Heart right ventricle (tissue), 16 donors: ENCODE results near the gene AP2A2. TPM values are rescaled to one million over a fixed set of nuclear protein-coding genes. Genes with fewer than 3 reads are reported as not detected.

Experiments
- ATAC-seq, 8 donors: fragments of 200-7000 bp; cut with Tn5 transposase; one replicate each; pipeline ENCODE4 v1.9.1; 2020; ENCODE audit warnings: mild to moderate bottlenecking in 8 of 8, moderate library complexity in 8 of 8, moderate number of reproducible peaks in 1 of 8
- DNase-seq, 2 donors: peaks; one replicate each; pipeline ENCODE4 v3.0.0-alpha.2; 2020
- H3K27ac ChIP-seq, 10 donors: fragments of 200-600 bp; sonication (generic) in 2 of 10; one replicate each; pipeline versions ENCODE4 v1.5.0 to v1.8.0; 2020 to 2022; ENCODE audit warnings: mild to moderate bottlenecking in 3 of 10
- H3K27me3 ChIP-seq, 7 donors: fragments of 200-600 bp; one replicate each; pipeline ENCODE4 v1.8.0; 2021 to 2022; ENCODE audit warnings: mild to moderate bottlenecking in 2 of 7
- H3K36me3 ChIP-seq, 9 donors: fragments of 200-600 bp; sonication (generic) in 1 of 9; one replicate each; pipeline versions ENCODE4 v1.5.0 to v1.8.0; 2020 to 2022; ENCODE audit warnings: mild to moderate bottlenecking in 2 of 9
- H3K4me1 ChIP-seq, 9 donors: fragments of 200-600 bp; sonication (generic) in 1 of 9; one replicate each; pipeline versions ENCODE4 v1.5.0 to v1.8.0; 2020 to 2022; ENCODE audit warnings: mild to moderate bottlenecking in 4 of 9
- H3K4me3 ChIP-seq, 10 donors: fragments of 200-600 bp; sonication (generic) in 2 of 10; one replicate each; pipeline versions ENCODE4 v1.5.0 to v1.8.0; 2020 to 2022; ENCODE audit warnings: mild to moderate bottlenecking in 7 of 10, moderate library complexity in 2 of 10
- H3K9me3 ChIP-seq, 11 donors: fragments of 200-600 bp in 10 of 11; sonication (generic) in 2 of 11; one replicate each; pipeline versions ENCODE4 v1.5.0 to v1.8.0; 2013 to 2022; ENCODE audit warnings: mild to moderate bottlenecking in 2 of 11, control low read depth in 1 of 11, moderate library complexity in 1 of 11
- CTCF ChIP-seq, 9 donors: fragments of 200-600 bp; sonication (generic) in 2 of 9; IDR thresholded peaks; one replicate each; pipeline versions ENCODE4 v1.5.0 to v1.8.0; 2021 to 2022; ENCODE audit warnings: antibody characterized with exemption in 9 of 9, mild to moderate bottlenecking in 5 of 9, moderate library complexity in 1 of 9
- WGBS, 2 donors: extraction: QIAGEN DNeasy Blood & Tissue Kit; methylation state at CpG; one replicate each; pipeline ENCODE4 v1.1.7; 2013; ENCODE audit warnings: inconsistent platforms in 1 of 2; 5-methylcytosine and 5-hydroxymethylcytosine counted together
- intact Hi-C, 10 donors: fragments of 100-400 bp; cut with DNase I; formaldehyde crosslinking; loops; one replicate each; pipeline versions ENCODE4 v1.11.1 to v1.14.2; 2022
- polyA plus RNA-seq, 2 donors: library from polyadenylated mRNA; stranded (reverse); fragments of 200-250 nt; gene quantifications; one replicate each; pipeline ENCODE4 v1.2.3, GENCODE V29; 2013
- total RNA-seq, 10 donors: library from RNA; stranded (reverse); fragmentation: NEBNext Ultra II Directional in 3 of 10; extraction: Animal tissue kit (Norgen Biotek cat#: 25700) in 3 of 10; gene quantifications; one replicate each; pipeline versions ENCODE4 v1.2.1 to v1.2.4, GENCODE V29; 2021 to 2023
- donor health status: Arrhythmogenic right ventricular cardiomyopathy.
- donor health status: ischemic (EF 13 %, LVEDD 7.1; RV severe dilation, severe dysfunction).
- donor health status: healthy with polysubstance abuse.
- donor health status: DM: no; HTN: yes; CAD: no.
- donor health status: DM: no; HTN: no; CAD: no.
- donor health status: ischemic (EF 25% LVEDD 6.9; RV normal size, moderate dysfunction).
- donor health status: ischemic (EF 25% LVEDD 5.7; RV mildly dilated, moderate dysfunction).
- donor health status: healthy.
- donor health status: DM: yes; HTN: yes; CAD: no.
- donor health status: Ischemic cardiomyopathy.
- donor health status: ischemic (EF 35%, LVEDD 5.7; RV mildly dilated, moderate dysfunction).
- donor health status: nonischemic (EF 11% LVEDD 7.7; RV severe dilation, severe dysfunction).
- donor health status: DM: yes; HTN: yes; CAD: no.
- donor health status: PGD.
- donor health status: ischemic (EF 29% LVEDD 5.4; RV normal size, mild dysfunction).
- donor health status: nonischemic (EF 23%, LVEDD 6.1; RV moderate dilation, normal function).

Gene AP2A2
- total and polyA plus RNA-seq, 12 donors, result 24.3 to 58.4 (median 37.4) TPM

- intact Hi-C loops, result no loop called here
- TF ChIP-seq CTCF (IDR thresholded peaks at IDR 0.05), result no peak
- no peaks in the 10 kb centered on the region for H3K27me3 ChIP-seq
- no peak for ATAC-seq
- H3K27ac ChIP-seq, result peak overlapping the region in 1 of 10 donors; percentile 41
- peaks cover 0 to 15% (median 0%) of the 10 kb centered on the region in 9 donors for H3K4me1 ChIP-seq
- WGBS, 2 donors, result 89 to 95% methylated on average over 10 of the region's 10 CpGs
- H3K4me3 ChIP-seq, result no peak overlapping the region
- H3K9me3 ChIP-seq, result no peaks in the 10 kb centered on the region
- peaks cover 0 to 100% (median 46%) of the 10 kb centered on the region in 9 donors for H3K36me3 ChIP-seq
- no peak for DNase-seq
These were observed 81.6 kb downstream of the AP2A2 start for GRCh38 chr11:1007279-1007678.

GRCh38 chr11:1008001-1008802 is 82.5 kb downstream of the AP2A2 start:
- TF ChIP-seq CTCF (IDR thresholded peaks at IDR 0.05), result no peak
- ATAC-seq, result peak in 1 of 8 donors; percentile 10
- no peaks in the 10 kb centered on the region for H3K9me3 ChIP-seq
- H3K4me3 ChIP-seq, result no peak overlapping the region
- H3K27me3 ChIP-seq, result no peaks in the 10 kb centered on the region
- H3K27ac ChIP-seq, result no peak overlapping the region
- H3K4me1 ChIP-seq, result peaks cover 0 to 15% (median 0%) of the 10 kb centered on the region in 9 donors
- intact Hi-C loops, result no loop called here
- H3K36me3 ChIP-seq, result peaks cover 0 to 100% (median 45%) of the 10 kb centered on the region in 9 donors
- 93 to 94% methylated on average over 38 of the region's 38 CpGs for WGBS, 2 donors
- DNase-seq, result no peak

- intact Hi-C loops, result no loop called here
- DNase-seq, result no peak
- WGBS, 2 donors, result 92 to 95% methylated on average over 11 of the region's 11 CpGs
These were observed 83.1 kb downstream of the AP2A2 start for GRCh38 chr11:1008803-1009145.

GRCh38 chr11:1009371-1009770 is 83.7 kb downstream of the AP2A2 start:
- H3K36me3 ChIP-seq, result peaks cover 0 to 97% (median 40%) of the 10 kb centered on the region in 9 donors
- 91 to 93% methylated on average over 32 to 33 of the region's 33 CpGs for WGBS, 2 donors
- no peaks in the 10 kb centered on the region for H3K9me3 ChIP-seq
- intact Hi-C loops, result no loop called here
- ATAC-seq (no peak), DNase-seq (no peak)
- H3K4me3 ChIP-seq, result no peak overlapping the region
- peaks cover 0 to 15% (median 0%) of the 10 kb centered on the region in 9 donors for H3K4me1 ChIP-seq
- no peaks in the 10 kb centered on the region for H3K27me3 ChIP-seq
- H3K27ac ChIP-seq, result no peak overlapping the region
- TF ChIP-seq CTCF (IDR thresholded peaks at IDR 0.05), result no peak

More at GRCh38 chr11:1008803-1009145, 83.1 kb downstream of the AP2A2 start:
- peaks cover 0 to 15% (median 0%) of the 10 kb centered on the region in 9 donors for H3K4me1 ChIP-seq
- no peaks in the 10 kb centered on the region for H3K9me3 ChIP-seq
- H3K36me3 ChIP-seq, result peaks cover 0 to 99% (median 44%) of the 10 kb centered on the region in 9 donors
- no peaks in the 10 kb centered on the region for H3K27me3 ChIP-seq
- ATAC-seq, result no peak
- H3K27ac ChIP-seq, result no peak overlapping the region
- no peak overlapping the region for H3K4me3 ChIP-seq
- TF ChIP-seq CTCF (IDR thresholded peaks at IDR 0.05), result no peak
